ENCODE measurements around the gene CGAS. TPM values are rescaled to one million over a fixed set of nuclear protein-coding genes. Genes with fewer than 3 reads are reported as not detected.
"Not testable (repeated sequence)": the region's sequence is repeated elsewhere in the genome, so short reads cannot be mapped to it uniquely, and the experiment has no call there.

The CGAS gene
- total and polyA plus RNA-seq, 8 donors, result 0.70 to 2.9 (median 1.2) TPM

GRCh38 chr6:73394577-73395354 lies 57.3 kb downstream of the CGAS start, which contains the start of gene DDX43:
Gene DDX43, plus strand, starts transcription at chr6:73394828. Its CDS starts 78 bp downstream, at chr6:73394906.
- no peaks in the 10 kb centered on the region for H3K36me3 ChIP-seq
- H3K9me3 ChIP-seq, result no peaks in the 10 kb centered on the region
- 53 to 66% methylated on average over 54 of the region's 54 CpGs for WGBS, 2 donors
- intact Hi-C loops (cut with DNase I), result no loop called here
- no peaks in the 10 kb centered on the region for H3K4me1 ChIP-seq
- H3K27me3 ChIP-seq, result no peaks in the 10 kb centered on the region
- H3K27ac ChIP-seq, result peak within 1 kb of the TSS in 1 of 4 donors; percentile 71
- DNase-seq (peak in 5 of 6 donors; percentile 62 to 77 (median 72)), FAIRE-seq (no peak), ATAC-seq (peak in 3 of 4 donors; percentile 79 to 87 (median 79))
- no peak for TF ChIP-seq CTCF (IDR thresholded peaks at IDR 0.05)
- H3K4me3 ChIP-seq, result peak within 1 kb of the TSS in 1 of 4 donors; percentile 3

GRCh38 chr6:73393278-73393677 lies 58.8 kb downstream of the CGAS start:
- H3K9me3 ChIP-seq, result no peaks in the 10 kb centered on the region
- intact Hi-C loops (cut with DNase I), result no loop called here
- WGBS, 2 donors, result 83 to 95% methylated on average over 3 of the region's 3 CpGs
- H3K27ac ChIP-seq, result no peak overlapping the region
- FAIRE-seq, result no peak
- H3K4me1 ChIP-seq, result no peaks in the 10 kb centered on the region
- no peaks in the 10 kb centered on the region for H3K27me3 ChIP-seq
- H3K4me3 ChIP-seq, result no peak overlapping the region
- H3K36me3 ChIP-seq, result no peaks in the 10 kb centered on the region
- no peak for TF ChIP-seq CTCF (IDR thresholded peaks at IDR 0.05)
- no peak for DNase-seq
- ATAC-seq, result no peak

- ATAC-seq; H3K27me3 ChIP-seq; H3K9me3 ChIP-seq; H3K4me3 ChIP-seq; H3K36me3 ChIP-seq; DNase-seq; FAIRE-seq; H3K27ac ChIP-seq; H3K4me1 ChIP-seq; intact Hi-C loops (cut with DNase I): not testable (repeated sequence)
- 46 to 55% methylated on average over 4 of the region's 4 CpGs for WGBS, 2 donors
Measured at GRCh38 chr6:73392188-73392587, 59.9 kb downstream of the CGAS start.

- no peak for TF ChIP-seq CTCF (IDR thresholded peaks at IDR 0.05)
- Histone ChIP-seq H3K27me3 (no peaks in the 10 kb centered on the region), H3K4me3 (no peak overlapping the region), H3K27ac (no peak overlapping the region), H3K4me1 (no peaks in the 10 kb centered on the region), H3K9me3 (no peaks in the 10 kb centered on the region), H3K36me3 (no peaks in the 10 kb centered on the region)
- ATAC-seq, result no peak
- intact Hi-C loops (cut with DNase I), result no loop called here
- 84 to 90% methylated on average over 2 of the region's 2 CpGs for WGBS, 2 donors
- no peak for FAIRE-seq
- no peak for DNase-seq
Measured at GRCh38 chr6:73391675-73392074, 60.4 kb downstream of the CGAS start.

- Histone ChIP-seq H3K27me3 (no peaks in the 10 kb centered on the region), H3K9me3 (no peaks in the 10 kb centered on the region), H3K27ac (no peak overlapping the region), H3K36me3 (no peaks in the 10 kb centered on the region), H3K4me1 (no peaks in the 10 kb centered on the region), H3K4me3 (no peak overlapping the region)
- no peak for TF ChIP-seq CTCF (IDR thresholded peaks at IDR 0.05)
- WGBS, 2 donors, result 63 to 65% methylated on average over 10 of the region's 10 CpGs
- intact Hi-C loops (cut with DNase I), result no loop called here
- FAIRE-seq (no peak), DNase-seq (no peak), ATAC-seq (no peak)
Measured at GRCh38 chr6:73389854-73390253, 62.2 kb downstream of the CGAS start.
